ENCODE data around the gene PRR33.

Gene PRR33

DNA sequence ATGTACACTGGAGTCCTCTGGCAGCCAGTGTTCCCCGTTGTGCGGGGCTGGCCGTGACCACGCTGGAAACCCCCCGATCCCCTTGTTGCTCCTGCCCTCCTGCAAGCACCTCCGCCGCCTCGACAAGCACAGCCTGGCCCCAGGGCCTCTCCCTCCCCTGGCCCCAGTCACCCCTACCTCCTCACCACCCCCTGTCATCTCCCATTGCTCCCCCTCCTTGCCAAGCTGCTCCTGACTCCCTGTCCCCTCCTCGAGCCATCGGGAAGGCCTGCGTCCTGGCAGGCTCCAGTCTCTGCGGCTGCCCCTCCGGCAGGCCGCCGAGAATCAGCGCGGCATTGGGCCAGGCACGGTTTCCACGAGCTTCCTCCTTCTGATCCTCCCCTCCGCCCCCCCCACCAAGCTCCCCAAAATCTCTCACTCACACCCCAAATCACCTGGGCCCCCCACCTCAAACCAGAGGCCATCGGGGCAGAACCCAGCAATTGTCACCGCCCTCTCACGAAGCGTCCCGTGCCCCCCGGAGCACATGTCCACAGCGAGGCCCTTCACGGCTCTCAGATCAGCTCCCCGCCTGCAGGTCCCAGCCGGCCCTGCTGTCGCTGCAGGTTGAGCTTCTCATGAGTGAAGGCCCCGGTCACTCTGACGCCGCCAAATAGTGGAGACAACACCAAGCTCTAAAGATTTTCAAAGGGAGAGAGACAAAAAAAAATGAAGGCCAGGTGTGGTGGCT is 44.5 kb downstream of the PRR33 start:
- no peak for DNase-seq (ENCODE audit: low read depth)

GRCh38 chr11:1846453-1846932 is 45.2 kb downstream of the PRR33 start:
- DNase-seq (ENCODE audit: low read depth): no peak

- DNase-seq (ENCODE audit: low read depth): no peak
Observed at GRCh38 chr11:1845561-1846452, 45.9 kb downstream of the PRR33 start.

DNA sequence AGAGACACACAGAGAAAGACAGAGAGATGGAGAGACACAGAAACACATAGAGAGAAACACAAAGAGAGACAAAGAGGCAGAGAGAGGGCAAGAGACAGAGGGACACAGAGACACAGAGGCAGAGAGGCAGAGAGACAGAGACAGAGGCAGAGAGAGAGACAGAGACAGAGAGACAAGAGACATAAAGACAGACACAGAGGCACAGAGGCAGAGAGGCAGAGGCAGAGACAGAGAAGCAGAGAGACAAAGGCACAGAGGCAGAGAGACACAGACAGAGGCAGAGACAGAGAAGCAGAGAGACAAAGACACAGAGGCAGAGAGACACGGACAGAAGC is 46.6 kb downstream of the PRR33 start:
- no peak for DNase-seq (ENCODE audit: low read depth)

GRCh38 chr11:1844221-1845094 is 47.2 kb downstream of the PRR33 start:
- no peak for DNase-seq (ENCODE audit: low read depth)

DNA sequence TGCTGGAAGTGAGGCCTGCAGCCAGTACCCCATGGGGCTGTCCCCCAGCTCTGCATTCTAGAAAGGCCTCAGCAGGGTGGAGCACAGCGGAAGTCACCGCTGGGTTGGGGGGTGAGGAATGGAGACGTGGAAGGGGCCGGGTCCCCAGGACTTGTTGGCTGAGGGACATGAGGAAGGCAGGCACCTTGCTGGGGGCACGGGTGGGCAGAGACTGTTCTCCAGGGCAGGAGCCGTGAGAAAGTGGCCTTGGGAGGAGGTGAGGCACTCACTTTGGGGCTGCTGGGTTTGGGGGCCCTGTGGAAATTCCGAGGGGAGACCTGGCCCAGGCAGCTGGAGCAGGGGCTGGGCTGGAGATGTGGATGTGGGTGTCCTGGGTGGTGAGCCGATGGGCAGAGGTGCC is 47.9 kb downstream of the PRR33 start:
- no peak for DNase-seq (ENCODE audit: low read depth)

DNA sequence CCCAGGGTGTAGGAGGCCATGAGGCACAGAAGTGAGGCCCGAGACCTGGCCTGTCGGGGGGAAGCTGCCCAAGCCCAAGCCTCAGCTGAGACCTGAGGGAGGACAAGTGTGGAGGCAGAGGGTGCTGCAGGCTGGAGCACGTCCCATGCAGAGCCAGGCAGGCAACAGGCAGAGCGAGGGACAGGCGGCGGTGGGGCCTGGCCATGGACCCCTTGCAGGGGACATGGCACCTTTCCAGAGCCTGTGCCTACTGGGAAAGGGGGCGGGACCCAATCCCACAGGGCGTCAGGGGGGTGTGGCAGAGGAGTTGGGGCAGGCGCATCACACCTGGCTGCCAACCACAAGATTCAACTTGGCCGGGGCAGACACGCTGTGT is 48.6 kb downstream of the PRR33 start:
- no peak for DNase-seq (ENCODE audit: low read depth)

DNA sequence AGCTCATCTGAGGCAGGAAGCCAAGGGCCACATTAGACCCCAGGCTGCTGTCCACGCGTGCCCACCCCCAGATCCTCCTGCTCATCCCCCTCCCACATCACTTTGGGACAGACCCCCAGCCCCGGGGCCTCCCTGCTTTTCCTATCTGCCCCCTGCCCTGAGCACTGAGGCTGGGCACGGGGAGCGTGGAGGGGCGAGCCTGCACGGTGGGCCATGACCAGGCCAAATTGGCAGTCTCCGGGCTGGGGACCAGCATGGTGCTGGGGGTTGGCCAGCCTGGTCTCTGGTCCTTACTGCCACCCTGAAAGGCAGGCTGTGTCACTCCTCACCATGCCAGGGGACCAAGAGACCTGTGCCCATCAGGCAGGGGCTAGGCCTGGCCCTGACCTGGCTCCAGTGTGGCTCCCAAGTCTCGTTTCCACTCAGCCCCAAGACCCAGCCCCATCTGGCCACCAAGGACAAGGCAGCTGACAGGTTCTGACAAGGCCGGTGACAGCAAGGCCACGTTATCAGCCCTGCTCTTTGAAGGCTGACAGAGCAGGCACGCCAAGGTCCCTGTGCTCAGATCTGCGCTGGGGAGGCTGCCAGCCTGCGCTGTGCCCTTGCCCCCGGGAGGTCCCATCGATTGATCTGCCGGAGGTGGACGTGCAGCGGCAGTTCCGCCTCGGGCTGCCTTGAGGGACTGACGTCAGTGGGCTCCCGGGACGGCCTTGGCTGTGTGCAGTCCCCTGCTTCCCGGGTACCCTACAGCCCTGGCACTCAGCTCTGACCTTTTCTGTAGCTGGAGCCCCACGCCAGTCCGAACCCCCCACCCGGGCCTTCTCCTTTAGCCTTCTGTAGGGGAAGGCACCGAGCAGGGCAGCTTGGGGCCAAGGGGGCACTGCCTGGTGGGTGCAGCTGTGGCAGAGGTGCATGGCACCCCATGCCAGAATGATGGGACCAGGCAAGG is 49.3 kb downstream of the PRR33 start:
- no peak for DNase-seq (ENCODE audit: low read depth)

DNA sequence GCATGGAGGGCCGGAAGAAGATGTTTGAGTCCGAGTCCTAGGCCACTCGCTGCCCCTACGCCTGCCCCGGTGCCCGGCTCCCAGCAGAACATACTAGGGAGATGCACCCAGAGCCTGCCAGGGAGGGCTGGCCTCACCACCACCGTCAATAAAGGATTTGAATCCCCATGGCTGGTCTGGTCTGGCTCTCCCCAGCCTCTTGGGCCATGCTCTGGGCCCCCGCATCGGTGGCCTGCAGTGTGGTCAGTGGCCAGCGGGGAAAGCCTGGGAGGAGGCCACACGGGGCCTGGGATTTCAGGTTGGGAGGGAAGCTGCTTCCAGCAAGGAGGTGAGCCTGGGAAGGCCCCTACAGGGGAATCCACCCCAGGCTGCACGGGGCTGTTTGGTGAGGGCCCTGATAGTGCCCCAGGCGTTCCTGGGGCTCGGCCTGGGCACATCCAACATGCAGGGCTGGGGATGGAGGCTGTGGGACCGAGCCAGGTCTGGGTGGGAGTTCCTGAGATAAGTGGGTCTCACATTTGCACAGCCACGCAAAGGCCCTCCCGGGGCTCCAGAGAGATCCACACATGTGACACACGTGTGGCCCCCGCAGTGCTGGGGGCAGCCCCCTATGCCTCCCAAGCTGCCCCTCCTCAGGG is 50.1 kb downstream of the PRR33 start:
- DNase-seq (ENCODE audit: low read depth): no peak

DNA sequence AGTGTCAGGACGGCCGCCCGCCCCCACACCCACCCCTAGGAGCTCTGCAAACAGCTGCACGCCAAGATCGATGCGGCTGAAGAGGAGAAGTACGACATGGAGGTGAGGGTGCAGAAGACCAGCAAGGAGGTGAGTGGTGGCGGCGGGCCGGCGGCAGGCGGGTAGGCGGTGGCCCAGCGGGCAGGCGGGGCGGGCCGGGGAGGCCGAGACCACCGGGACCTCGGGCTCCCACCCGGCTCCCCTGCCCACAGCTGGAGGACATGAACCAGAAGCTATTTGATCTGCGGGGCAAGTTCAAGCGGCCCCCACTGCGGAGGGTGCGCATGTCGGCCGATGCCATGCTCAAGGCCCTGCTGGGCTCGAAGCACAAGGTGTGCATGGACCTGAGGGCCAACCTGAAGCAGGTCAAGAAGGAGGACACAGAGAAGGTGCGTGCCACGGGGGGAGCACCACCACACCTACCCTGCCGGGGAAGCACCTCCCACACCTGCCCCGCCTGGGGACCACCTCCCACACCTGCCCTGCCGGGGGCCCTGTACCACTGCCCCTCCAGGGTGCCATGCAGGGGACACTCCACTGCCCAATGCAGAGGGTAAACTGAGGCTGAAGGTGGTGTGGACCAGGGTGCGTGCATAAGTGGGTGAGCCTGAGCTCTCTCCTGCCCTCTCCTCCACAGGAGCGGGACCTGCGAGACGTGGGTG is 50.8 kb downstream of the PRR33 start:
- no peak for DNase-seq (ENCODE audit: low read depth)

GRCh38 chr11:1839924-1840779 is 51.5 kb downstream of the PRR33 start:
- DNase-seq (ENCODE audit: low read depth): no peak

DNA sequence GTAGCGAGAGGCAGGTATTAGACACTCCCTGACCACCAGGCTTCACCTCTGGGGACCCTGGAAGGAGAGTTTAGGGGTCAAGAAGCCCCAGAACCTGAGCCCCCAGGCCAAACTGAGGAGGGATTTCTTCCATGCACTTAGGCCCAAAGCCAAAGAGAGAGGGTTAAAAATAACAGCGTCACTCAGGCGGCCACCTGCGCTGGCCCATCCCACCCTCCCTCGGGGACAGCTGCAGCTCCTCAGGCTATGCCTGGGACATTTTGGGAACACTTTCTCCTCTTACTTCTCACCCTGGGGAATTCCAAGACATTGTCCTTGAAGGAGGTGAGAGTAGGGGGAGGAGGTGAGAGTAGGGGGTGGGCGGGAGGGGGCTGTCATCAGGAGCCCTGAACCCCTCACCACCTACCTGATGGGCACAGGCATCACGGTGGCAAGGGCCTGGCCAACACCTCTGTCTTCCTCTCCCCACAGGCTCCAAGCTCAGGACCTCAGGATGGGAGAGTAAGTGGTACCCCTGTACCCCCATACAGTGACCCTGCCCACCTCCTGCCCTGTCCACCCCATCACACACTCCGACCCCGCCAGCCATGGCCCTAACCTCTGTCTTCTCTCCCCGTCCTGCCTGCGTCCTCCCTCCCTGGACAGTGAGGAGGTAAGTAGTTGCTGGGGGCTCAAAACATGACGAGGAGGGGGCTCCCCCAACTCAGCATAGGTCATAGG is 52.3 kb downstream of the PRR33 start:
- no peak for DNase-seq (ENCODE audit: low read depth)

DNA sequence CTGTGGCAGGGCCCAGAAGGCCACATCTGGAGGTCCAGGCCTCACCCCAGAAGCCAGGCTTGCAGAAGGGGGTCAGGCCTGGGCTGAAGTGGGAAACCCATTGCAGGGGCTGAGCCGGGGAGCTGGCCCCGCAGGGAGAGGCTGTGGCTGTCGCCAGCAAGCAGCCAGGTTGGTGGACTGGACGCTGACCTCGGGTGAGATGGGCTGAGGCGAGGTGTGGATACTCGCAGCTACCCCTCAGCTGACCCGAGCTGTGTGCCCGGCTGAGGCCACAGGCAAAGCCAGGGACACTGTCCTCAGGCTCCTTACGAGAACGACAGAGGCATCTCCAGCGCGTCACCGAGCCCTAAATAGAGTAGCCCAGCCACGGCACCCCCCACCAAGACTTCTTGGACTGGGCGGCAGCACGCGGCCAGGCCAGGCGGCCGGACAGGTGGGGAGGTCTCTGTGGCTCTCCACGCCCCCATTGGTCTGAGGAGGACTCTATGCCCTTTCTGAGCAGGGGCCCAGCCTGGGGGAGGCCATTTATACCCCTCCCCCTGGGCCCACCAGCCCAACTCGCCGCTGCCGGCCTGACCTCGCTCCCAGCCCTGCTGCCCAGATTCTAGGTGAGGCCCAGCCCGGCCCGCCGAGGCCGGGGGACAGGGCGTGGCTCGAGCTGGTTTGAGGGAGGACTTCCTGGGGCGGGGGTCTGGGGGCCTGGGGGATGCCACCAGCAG is 53.1 kb downstream of the PRR33 start, which contains the start of gene TNNI2:
TNNI2 (plus strand) TSS at position 556 of the 719 bp plus-strand sequence. CDS start 716 bp downstream, outside the sequence.
- DNase-seq (ENCODE audit: low read depth): no peak

Measured in stimulated activated CD8-positive, alpha-beta memory T cell treated with anti-CD3 and anti-CD28 coated beads, Interleukin-7, amount 100 ng/mL, for 24 hours (primary cell).